HTERT RPE-1 (cell line): ENCODE measurements around the gene PAX5.

Experiments used
- in situ Hi-C: fragments of 300-500 bp; cut with MboI; formaldehyde crosslinking; loops from 4 replicates; pipeline ENCODE4 v1.14.3; 2020; ENCODE audit warnings: low sequenced_read_pairs

Gene PAX5

GRCh38 chr9:36865731-36866635 lies 168.1 kb downstream of the PAX5 start:
- in situ Hi-C loops: no loop called here

- in situ Hi-C loops: no loop called here
Measured at GRCh38 chr9:36864491-36865410, 169.3 kb downstream of the PAX5 start.

GRCh38 chr9:36862206-36863145 lies 171.6 kb downstream of the PAX5 start:
- in situ Hi-C loops: no loop called here

DNA sequence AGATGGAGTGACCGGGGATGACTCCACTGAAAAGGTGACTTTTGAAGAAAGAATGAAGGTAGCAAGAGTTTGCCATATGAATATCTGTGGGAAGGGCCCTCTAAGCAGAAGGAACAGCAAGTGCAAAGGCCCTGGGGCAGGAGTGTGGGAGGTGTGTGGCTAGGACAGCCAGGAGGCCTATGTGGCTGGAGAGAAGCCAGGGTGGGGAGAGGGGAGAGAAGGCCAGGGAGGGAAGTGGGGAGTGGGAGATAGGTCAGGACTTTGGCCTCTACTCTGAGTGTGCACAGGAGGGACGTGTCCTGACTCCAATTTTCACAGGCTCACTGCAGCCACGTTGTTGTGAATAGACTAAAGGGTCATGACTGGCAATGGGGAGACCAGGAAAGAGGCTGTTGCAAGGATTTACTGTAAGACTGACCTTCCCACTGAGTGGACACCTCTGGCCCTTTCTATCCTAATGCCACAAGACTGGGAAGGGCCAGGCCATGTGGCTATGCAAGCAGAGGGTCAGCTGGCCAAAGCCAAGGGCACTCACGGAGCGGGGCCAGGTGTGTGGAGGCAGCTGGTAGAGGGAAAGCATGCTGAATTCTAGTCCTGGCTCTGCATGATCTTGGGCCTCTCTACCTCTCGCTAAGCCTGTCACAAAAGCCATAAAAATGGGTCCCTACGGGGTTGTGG lies 172.4 kb downstream of the PAX5 start:
- in situ Hi-C loops: no loop called here

GRCh38 chr9:36858805-36859375 lies 175.2 kb downstream of the PAX5 start:
- in situ Hi-C loops: no loop called here

- in situ Hi-C loops: no loop called here
Measured at GRCh38 chr9:36855448-36856315, 178.4 kb downstream of the PAX5 start.

- in situ Hi-C loops: no loop called here
Measured at GRCh38 chr9:36854751-36855150, 179.3 kb downstream of the PAX5 start.

DNA sequence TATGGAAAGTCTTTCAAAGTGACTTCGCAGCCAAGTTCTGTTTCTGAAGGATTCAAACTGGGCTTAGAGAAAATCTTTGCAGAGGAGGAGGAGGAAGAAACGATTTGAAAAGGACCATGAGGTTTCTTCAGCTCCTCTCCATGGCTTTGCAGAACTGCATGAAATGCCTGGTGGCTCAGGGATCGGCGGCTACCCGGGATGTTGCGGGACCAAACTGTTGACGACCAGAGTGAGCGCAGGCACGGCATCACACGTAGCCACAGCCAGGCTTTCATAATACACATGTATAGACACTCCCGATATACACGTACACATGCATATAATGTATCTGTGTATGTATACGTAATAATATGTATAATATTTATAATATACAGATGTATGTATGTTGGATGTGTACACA lies 180.0 kb downstream of the PAX5 start:
- in situ Hi-C loops: no loop called here

DNA sequence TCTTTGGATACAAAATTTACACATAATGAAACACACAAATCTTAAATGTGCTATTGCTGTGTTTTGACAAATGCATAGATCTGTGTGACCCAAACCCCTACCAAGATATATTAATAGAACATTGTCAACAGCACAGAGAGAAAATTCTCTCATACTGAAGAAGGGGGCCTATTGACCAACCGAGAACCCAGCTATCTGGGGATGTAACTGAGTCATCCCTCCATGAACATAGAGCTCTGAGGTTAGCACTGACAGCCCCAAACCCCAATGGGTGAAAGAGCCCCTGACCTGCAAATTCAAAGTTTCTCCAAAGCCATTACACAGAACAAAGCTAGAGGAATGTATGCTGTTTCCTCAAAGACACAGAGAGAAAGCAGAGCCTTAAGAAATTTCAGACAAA lies 180.8 kb downstream of the PAX5 start:
- in situ Hi-C loops: no loop called here

DNA sequence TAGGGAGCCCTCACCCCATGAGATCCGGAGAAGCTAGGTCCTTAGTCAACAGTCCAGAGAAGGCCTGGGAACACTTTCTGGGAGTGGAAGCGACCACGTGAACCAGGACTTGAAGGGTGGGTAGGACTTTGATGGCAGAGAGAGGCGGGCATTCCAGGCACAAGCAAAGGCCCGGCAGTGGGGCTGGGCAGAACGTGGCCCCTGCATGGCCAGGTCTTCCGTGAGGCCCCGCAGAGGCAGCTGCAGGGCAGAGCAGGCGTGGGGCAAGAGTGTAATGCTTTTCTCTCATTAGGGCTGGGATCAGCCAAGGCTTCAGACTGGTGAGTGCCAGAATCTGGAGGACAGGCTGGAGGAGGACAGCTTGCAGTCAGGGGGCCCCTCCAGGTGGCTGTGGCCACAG lies 184.1 kb downstream of the PAX5 start:
- in situ Hi-C loops: no loop called here

DNA sequence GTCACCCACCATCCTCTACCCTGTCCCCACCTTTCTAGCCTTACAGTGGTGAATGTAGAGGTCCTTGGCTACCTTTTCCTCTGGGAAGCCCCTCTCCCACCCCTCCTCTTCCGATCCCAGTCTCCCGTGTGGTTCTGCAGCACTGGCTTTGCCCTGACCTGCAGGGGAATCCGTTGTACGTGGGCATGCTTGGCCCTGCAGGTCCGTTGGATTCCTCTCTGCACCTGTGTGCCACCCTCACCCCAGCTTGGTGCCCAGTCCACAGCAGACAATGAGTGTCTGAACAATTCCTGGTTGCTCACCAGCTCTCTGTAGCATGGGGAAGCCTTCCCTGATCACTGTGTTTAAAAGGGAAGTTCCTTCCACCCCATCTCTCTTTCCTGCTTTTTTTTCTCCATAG lies 185.1 kb downstream of the PAX5 start:
- in situ Hi-C loops: no loop called here

- in situ Hi-C loops: no loop called here
Measured at GRCh38 chr9:36847781-36848673, 186.0 kb downstream of the PAX5 start.

DNA sequence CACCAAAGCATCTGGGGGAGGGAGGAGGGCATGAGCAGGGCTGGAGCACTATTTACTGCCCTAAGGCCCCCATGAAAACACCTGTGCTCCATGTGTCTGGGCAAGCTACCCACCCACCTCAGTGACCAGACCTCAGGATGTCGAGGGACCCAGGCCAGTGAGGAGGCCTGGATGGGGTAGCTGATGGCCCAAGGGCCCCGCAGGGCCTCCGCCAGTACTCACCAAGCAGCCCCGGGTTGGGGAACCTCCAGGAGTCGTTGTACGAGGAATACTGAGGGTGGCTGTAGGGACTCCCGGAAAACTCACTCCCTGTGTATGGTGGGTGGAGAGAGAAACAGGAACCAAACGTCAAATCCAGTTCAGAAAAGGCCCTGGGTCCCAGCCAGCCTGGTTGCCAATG lies 187.4 kb downstream of the PAX5 start:
- in situ Hi-C loops: no loop called here

- in situ Hi-C loops: no loop called here
Measured at GRCh38 chr9:36845844-36846243, 188.2 kb downstream of the PAX5 start.

DNA sequence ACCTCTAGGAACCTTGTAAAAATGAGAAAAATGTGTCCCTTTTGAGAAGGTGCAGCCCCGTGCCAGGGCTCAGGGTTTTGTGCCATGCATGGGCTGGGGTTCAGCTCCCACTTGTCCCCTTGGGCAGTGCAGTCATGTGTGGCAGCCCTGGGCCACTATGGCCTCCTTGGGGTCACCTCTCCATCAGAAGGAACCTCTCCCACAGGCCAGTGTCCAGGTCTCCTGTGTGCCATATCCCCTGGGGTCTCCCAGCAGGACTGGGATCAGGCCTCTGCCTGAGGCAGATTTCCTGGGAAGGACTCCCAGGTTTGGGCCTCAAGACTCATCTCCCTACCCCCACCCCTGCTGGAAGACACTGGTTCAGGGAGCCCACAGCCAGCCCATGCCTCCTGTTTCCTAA lies 189.1 kb downstream of the PAX5 start:
- in situ Hi-C loops: no loop called here

DNA sequence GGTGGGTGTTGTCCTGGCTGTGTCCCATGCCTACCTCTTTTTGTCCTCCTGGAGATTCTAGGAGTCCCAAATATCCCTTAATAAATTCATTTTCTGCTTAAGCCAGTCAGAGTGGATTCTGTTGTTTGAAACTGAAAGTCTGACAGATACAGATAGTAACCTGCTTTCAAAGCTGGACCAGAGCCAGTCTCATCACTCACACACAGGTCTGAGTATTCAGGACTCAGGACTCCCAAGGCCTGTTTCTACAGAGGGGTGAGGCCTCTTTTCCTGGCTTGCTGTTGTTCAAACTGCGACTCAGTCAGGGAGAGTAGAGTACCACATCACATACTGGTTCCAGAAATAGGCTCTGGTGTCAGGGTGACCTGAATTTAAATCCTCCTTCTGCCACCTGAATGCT lies 190.1 kb downstream of the PAX5 start:
- in situ Hi-C loops: no loop called here

- in situ Hi-C loops: no loop called here
Measured at GRCh38 chr9:36842560-36843530, 191.2 kb downstream of the PAX5 start.
